ENCODE data around the gene SEC24C.

DNA sequence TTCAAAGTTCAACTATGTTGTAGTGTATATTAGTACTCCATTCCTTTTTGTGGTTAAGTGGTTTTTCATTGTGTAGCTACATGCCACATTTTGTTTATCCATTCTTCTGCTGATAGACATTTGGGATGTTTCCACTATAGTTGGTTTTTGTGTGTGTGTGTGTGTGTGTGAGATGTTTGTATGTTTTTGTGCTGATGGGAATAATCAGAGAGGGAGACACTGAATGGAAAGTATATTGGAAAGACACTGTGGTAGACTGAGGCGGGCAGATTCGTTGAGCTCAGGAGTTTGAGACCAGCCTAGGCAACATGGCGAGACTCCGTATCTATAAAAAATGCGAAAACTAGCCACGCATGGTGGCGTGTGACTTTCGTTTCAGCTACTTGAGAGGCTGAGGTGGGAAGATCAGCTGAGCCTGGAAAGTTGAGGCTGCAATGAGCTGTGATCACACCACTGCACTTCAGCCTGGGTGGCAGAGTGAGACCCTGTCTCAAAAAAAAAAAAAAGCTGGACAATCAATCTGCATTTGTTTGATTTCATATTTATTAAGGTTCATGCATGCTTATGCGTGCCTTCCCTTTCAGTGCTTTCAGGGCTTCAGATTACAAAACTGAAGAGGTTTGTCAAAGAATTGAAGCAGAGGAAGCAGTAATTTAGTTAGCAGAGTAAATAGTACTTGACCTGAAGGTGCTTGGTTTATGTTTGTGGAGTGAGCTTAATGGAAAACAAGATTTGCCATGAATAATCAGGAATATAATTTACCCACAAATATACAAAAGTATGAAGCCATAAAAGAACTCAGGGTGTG is 14.7 kb downstream of the SEC24C start:
- TF ChIP-seq, protein P1, sequence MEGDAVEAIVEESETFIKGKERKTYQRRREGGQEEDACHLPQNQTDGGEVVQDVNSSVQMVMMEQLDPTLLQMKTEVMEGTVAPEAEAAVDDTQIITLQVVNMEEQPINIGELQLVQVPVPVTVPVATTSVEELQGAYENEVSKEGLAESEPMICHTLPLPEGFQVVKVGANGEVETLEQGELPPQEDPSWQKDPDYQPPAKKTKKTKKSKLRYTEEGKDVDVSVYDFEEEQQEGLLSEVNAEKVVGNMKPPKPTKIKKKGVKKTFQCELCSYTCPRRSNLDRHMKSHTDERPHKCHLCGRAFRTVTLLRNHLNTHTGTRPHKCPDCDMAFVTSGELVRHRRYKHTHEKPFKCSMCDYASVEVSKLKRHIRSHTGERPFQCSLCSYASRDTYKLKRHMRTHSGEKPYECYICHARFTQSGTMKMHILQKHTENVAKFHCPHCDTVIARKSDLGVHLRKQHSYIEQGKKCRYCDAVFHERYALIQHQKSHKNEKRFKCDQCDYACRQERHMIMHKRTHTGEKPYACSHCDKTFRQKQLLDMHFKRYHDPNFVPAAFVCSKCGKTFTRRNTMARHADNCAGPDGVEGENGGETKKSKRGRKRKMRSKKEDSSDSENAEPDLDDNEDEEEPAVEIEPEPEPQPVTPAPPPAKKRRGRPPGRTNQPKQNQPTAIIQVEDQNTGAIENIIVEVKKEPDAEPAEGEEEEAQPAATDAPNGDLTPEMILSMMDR (conservative IDR thresholded peaks at IDR 0.05 in 1 of 2, IDR thresholded peaks at IDR 0.05 in 1 of 2; ENCODE audit: extremely low read depth in 1 of 2, insufficient read depth in 1 of 2, low read depth in 1 of 2, low read length in 2 of 2): no peak
- no peak for TF ChIP-seq EZH2 (IDR thresholded peaks at IDR 0.05; ENCODE audit: borderline replicate concordance, low read length)

Measured in mammary epithelial cell (primary cell).